Dendritic cell treated with granulocyte-macrophage colony-stimulating factor and Interleukin-4, amounts not matched to agents 40 ng/mL and 50 ng/mL, for 4 days (primary cell): Measurements from ENCODE around the gene MERTK.
A peak's percentile ranks its signal among the peaks of the same experiment; 100 is the strongest.

Source experiments
- H3K27ac Mint-ChIP-seq: one replicate; pipeline ENCODE4 v1.8.0; 2022; ENCODE audit warnings: mild to moderate bottlenecking, mixed read lengths
- H3K27me3 Mint-ChIP-seq: one replicate; pipeline ENCODE4 v1.8.0; 2022; ENCODE audit warnings: mild to moderate bottlenecking, mixed read lengths
- H3K36me3 Mint-ChIP-seq: one replicate; pipeline ENCODE4 v1.8.0; 2022; ENCODE audit warnings: low read depth, mixed read lengths
- H3K4me1 Mint-ChIP-seq: one replicate; pipeline ENCODE4 v1.8.0; 2022; ENCODE audit warnings: low read depth, mixed read lengths
- H3K4me3 Mint-ChIP-seq: one replicate; pipeline ENCODE4 v1.8.0; 2022; ENCODE audit warnings: mild to moderate bottlenecking, moderate library complexity, mixed read lengths
- H3K9me3 Mint-ChIP-seq: one replicate; pipeline ENCODE4 v1.8.0; 2022; ENCODE audit warnings: mixed read lengths
- intact Hi-C: fragments of 100-400 bp; cut with micrococcal nuclease; formaldehyde crosslinking; loops from one replicate; pipeline ENCODE4 v1.15.0; 2022

Gene MERTK

DNA sequence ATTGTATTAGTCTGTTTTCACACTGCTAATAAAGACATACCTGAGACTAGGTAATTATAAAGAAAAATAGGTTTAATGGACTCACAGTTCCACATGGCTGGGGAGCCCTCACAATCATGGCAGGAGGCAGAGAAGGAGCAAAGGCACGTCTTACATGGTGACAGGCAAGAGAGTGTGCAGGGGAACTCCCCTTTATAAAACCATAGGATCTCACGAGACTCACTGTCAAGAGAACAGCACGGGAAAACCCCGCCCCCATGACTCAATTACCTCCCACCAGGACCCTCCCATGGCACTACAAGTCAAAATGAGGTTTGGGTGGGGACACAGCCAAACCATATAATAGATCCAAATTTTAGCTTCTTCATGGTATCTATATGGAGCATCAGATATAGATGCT, 87.1 kb downstream of the MERTK start:
- intact Hi-C loops: loop anchor here (10.0 kb wide), 1 partner anchor 49 kb away; no protein-coding TSS in a partner anchor

DNA sequence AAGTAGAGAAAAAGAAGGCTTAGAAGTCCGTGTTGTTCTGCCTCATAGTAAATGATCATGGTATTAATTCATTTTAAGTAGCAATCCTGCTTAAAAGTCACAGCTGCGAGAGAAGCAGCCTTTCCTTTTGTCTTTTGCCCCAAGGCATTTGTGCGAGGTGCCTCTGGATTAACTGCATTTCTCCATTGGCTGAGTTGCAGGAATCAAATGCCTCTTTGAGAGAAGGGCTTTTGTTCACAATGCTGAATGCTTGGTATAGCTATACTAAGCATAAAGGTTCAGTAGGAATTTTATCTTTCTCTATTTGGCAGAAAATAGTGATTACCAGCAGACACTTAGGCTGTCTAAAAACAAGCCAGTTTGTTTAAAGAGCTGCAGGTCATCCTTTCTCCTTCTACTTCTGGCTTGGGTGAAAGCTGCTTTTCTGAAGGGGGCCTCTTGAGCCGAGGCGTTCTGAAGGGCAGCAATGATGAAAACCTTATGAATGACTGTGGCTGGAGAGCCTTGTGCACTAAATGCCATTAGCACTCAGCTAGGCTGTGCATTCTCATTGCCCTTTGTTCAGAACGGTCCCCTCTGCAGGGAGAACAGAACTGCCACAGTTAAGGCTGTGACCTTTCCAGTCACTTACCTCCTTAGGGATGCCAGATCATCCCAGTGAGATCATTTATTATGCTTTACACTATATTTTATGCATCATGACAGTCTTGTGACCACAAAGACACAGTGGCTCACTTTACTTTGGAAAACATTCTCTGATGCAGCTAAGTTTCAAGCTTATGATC, 87.9 kb downstream of the MERTK start:
- H3K4me3 Mint-ChIP-seq: no peak overlapping the region
- no peak overlapping the region for H3K27ac Mint-ChIP-seq
- no peaks in the 10 kb centered on the region for H3K9me3 Mint-ChIP-seq
- intact Hi-C loops: loop anchor here (10.0 kb wide), 1 partner anchor 48 kb away; no protein-coding TSS in a partner anchor
- H3K4me1 Mint-ChIP-seq: no peaks in the 10 kb centered on the region
- peaks cover 10% of the 10 kb centered on the region for H3K36me3 Mint-ChIP-seq
- H3K27me3 Mint-ChIP-seq: no peaks in the 10 kb centered on the region

More for the DNA sequence above, 87.1 kb downstream of the MERTK start:
- Mint-ChIP-seq H3K9me3 (no peaks in the 10 kb centered on the region), H3K4me3 (no peak overlapping the region), H3K27ac (no peak overlapping the region), H3K36me3 (peaks cover 10% of the 10 kb centered on the region), H3K4me1 (no peaks in the 10 kb centered on the region), H3K27me3 (no peaks in the 10 kb centered on the region)

DNA sequence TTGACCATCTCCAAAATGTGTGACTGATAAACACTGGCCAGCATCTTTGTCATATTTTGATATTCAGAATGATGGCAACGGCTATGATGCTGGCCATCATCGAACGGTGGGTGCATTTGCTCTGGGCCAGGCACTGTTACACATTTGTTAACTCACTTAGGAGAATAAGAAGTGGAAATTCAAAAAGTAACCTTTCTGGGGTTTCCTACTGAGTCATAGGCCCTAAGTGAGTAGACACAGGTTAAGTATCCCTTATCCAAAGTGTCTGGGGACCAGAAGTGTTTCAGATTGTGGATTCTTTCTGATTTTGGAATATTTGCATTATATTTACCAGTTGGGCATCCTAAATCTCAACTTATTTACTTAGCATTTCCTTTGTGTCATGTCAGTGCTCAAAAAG, 92.0 kb downstream of the MERTK start:
- intact Hi-C loops: no loop called here
- Mint-ChIP-seq H3K4me3 (no peak overlapping the region), H3K27me3 (no peaks in the 10 kb centered on the region), H3K27ac (no peak overlapping the region), H3K9me3 (no peaks in the 10 kb centered on the region), H3K4me1 (peaks cover 20% of the 10 kb centered on the region), H3K36me3 (no peaks in the 10 kb centered on the region)

DNA sequence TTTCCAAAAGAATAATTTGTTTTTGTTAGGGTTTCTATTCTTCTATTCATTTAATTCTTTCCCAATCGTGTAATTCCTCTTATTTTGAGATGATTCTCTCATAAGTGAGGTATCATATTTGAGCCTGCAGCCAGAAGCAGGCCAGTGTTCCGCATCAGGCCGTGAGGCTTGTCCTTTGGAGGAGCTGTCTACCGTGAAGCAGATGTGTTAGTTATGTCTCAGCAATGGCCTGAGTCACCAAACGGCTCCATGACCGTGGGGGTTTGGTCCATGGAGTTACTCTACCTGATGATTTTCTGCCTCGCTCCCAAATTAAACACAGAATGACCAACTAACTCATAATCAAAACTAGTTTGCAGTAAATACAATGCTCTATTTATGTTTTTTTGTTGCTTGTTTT, 92.4 kb downstream of the MERTK start:
- no peak overlapping the region for H3K4me3 Mint-ChIP-seq
- peaks cover 20% of the 10 kb centered on the region for H3K4me1 Mint-ChIP-seq
- peaks cover 2% of the 10 kb centered on the region for H3K27me3 Mint-ChIP-seq
- intact Hi-C loops: no loop called here
- no peak overlapping the region for H3K27ac Mint-ChIP-seq
- no peaks in the 10 kb centered on the region for H3K36me3 Mint-ChIP-seq
- H3K9me3 Mint-ChIP-seq: no peaks in the 10 kb centered on the region

DNA sequence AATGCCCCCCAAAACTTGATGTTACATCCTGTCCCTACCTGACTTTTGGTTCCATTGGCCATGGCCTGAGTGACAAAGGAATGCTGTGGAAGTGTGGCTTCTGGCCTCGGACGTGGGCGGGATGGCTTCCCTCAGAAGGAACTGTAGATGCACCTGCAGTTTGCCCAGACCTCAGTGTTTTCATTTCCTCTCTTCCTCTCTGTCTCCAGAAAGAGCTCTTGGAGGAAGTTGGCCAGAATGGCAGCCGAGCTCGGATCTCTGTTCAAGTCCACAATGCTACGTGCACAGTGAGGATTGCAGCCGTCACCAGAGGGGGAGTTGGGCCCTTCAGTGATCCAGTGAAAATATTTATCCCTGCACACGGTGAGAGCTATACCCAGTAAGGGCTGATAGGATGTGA, 95.6 kb downstream of the MERTK start:
- peak overlapping the region; percentile 4 for H3K4me3 Mint-ChIP-seq
- H3K36me3 Mint-ChIP-seq: peaks cover 6% of the 10 kb centered on the region
- intact Hi-C loops: no loop called here
- H3K27ac Mint-ChIP-seq: peak overlapping the region; percentile 45
- peaks cover 20% of the 10 kb centered on the region for H3K4me1 Mint-ChIP-seq
- H3K9me3 Mint-ChIP-seq: no peaks in the 10 kb centered on the region
- H3K27me3 Mint-ChIP-seq: peaks cover 2% of the 10 kb centered on the region

DNA sequence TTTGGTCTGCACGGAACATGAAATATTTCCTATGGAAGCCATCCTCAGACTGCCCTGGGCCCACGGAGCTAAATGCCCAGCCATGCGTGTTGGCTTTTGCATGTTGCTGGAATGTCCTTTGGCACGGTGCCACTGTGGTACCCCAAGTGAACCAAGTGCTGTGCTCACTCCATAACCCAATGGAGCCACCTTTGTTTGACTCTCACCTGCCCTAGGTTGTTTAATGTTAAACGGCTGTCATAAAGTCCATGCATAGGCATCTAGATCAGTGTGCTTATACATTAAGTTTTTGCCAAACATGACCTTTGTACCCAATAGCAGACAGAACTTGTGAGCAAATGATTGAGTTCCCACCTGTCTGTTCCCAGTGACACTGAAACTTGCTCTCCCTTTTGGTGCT, 96.7 kb downstream of the MERTK start:
- H3K36me3 Mint-ChIP-seq: peaks cover 6% of the 10 kb centered on the region
- intact Hi-C loops: no loop called here
- H3K4me1 Mint-ChIP-seq: peaks cover 27% of the 10 kb centered on the region
- H3K9me3 Mint-ChIP-seq: no peaks in the 10 kb centered on the region
- peaks cover 4% of the 10 kb centered on the region for H3K27me3 Mint-ChIP-seq
- H3K4me3 Mint-ChIP-seq: no peak overlapping the region
- H3K27ac Mint-ChIP-seq: no peak overlapping the region

DNA sequence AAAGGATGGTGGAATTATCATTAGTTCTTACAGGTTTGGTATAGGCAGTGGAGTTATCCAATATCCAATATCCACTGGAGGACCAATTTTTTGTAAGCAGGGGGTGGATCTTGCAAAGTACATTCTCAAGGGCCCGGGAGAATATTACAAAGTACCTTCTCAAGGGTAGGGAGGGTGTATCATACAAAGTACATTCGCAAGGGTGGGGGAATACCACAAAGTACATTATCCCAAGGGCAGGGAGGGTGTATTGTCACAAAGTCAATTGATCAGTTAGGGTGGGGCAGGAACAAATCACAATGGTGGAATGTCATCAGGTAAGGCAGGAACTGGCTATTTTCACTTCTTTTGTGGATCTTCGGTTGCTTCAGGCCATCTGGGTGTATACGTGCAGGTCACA, 101.4 kb downstream of the MERTK start:
- peaks cover 36% of the 10 kb centered on the region for H3K4me1 Mint-ChIP-seq
- no peaks in the 10 kb centered on the region for H3K9me3 Mint-ChIP-seq
- H3K4me3 Mint-ChIP-seq: no peak overlapping the region
- H3K27me3 Mint-ChIP-seq: peaks cover 6% of the 10 kb centered on the region
- H3K36me3 Mint-ChIP-seq: peaks cover 6% of the 10 kb centered on the region
- H3K27ac Mint-ChIP-seq: no peak overlapping the region
- intact Hi-C loops: loop anchor here (5.0 kb wide), 1 partner anchor 37 kb away; no protein-coding TSS in a partner anchor

DNA sequence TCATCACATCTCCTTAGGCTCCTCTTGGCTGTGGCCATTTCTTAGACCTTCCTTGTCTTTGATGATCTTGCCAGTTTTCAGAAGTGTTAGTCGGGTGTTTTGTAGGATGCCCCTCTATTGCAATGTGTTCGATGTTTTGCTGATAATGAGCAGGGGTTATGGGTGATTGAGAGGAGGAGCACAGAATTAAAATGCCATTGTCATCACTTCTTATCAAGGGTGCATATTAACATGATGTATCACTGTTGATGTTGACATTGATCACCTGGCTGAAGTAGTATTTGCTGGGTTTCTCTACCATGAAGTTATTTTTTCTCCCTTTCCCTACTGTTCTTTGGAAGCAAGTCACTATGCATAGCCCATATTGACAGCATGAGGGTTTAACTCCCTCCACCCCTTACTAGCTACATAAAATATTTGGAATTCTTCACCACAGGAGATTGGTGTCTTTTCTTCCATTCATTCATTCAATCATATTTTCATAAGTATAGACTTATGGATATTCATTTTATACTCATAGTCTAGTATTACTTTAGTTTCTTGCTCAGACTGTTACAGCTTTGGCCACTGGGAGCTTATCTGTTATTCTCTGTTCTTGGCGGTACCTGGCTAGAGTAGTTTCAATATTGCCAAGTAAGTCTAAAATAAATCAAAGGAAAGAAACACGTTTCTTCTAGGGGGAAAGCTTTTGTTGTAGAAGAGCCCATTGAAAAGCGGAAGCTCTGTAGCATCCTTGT, 102.2 kb downstream of the MERTK start:
- Mint-ChIP-seq H3K27me3 (peaks cover 6% of the 10 kb centered on the region), H3K36me3 (peaks cover 6% of the 10 kb centered on the region), H3K4me3 (no peak overlapping the region), H3K27ac (peak overlapping the region; percentile 53), H3K9me3 (no peaks in the 10 kb centered on the region), H3K4me1 (peaks cover 44% of the 10 kb centered on the region)
- intact Hi-C loops: loop anchor here (5.0 kb wide), 1 partner anchor 37 kb away; no protein-coding TSS in a partner anchor

DNA sequence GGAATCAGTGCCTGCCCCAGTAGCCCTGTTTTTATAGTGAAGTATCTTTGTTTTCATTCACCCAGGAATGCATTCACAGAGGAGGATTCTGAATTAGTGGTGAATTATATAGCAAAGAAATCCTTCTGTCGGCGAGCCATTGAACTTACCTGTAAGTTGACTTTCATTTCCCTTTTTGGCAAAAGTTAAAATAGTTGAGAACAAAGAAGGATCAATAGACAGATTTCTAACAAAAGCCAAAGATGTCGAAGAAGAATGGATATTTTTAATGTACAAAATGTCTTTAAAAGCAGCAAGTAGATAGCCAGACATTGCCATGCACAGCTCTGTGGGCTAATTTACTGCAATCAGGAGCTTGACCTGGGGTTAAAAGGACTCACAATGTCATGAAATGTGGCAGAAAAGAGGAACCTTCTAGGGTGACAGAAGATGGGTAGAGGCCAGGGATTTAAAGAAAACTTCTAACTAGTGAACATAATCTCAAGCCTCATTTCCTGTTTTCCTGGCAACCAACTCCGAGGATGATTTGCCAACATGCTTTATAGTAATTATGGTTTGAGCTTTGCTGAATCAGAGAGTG, 102.8 kb downstream of the MERTK start:
- Mint-ChIP-seq H3K4me3 (no peak overlapping the region), H3K36me3 (peaks cover 6% of the 10 kb centered on the region), H3K4me1 (peaks cover 50% of the 10 kb centered on the region), H3K27ac (peak overlapping the region; percentile 53), H3K9me3 (no peaks in the 10 kb centered on the region), H3K27me3 (peaks cover 4% of the 10 kb centered on the region)
- intact Hi-C loops: loop anchor here (5.0 kb wide), 1 partner anchor 36 kb away; no protein-coding TSS in a partner anchor

DNA sequence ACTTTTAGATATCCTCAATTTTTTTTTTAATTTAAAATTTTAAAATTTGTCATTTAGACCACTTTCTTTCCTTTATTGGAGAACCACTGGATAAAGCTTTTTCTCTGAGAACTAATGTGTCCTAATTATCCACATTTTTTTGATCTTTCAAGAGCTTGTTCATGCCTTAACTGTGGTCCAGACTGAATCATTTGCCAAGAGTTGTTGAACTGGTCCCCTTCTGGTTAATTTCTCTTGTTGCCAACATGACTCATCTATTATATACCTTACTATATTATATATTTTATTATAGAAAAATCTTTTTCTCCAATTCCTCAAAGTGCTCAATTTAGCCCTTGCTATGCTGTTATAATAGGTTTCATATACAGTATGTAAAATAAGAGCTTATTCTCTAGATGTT, 103.5 kb downstream of the MERTK start:
- Mint-ChIP-seq H3K9me3 (no peaks in the 10 kb centered on the region), H3K27ac (peak overlapping the region; percentile 53), H3K4me1 (peaks cover 50% of the 10 kb centered on the region), H3K36me3 (peaks cover 6% of the 10 kb centered on the region), H3K4me3 (no peak overlapping the region), H3K27me3 (peaks cover 4% of the 10 kb centered on the region)
- intact Hi-C loops: loop anchor here (5.0 kb wide), 1 partner anchor 35 kb away; no protein-coding TSS in a partner anchor

DNA sequence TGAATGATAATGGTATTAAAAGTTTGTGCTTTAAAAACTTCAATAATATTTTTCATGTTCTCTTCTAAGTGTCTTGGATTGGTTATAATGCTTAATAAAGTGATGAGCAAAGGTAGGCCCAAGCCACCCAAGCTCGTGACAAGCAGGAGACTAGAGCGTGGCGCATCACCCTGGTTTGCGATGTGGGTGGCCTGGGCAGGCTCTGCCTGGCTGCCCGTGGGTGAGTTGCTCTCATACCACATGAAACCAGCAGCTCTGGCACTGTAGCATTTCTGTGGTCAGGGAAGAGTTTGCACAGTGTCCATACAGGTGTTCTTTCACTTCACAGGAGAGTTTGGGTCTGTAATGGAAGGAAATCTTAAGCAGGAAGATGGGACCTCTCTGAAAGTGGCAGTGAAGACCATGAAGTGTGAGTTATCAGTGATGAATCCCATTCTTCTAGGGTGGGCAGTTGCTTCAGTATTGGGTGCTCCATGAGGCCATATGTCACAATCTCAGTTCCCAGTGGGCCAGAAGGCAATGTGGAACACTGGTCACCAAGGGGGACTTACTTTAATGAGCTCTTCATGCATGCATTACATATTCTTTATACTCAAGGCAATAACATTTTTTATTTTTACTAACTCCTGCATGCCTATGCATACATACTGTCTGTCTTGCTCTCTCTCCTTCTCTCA, 105.3 kb downstream of the MERTK start:
- Mint-ChIP-seq H3K27me3 (peaks cover 7% of the 10 kb centered on the region), H3K27ac (peak overlapping the region; percentile 83), H3K4me1 (peaks cover 63% of the 10 kb centered on the region), H3K9me3 (no peaks in the 10 kb centered on the region), H3K36me3 (no peaks in the 10 kb centered on the region), H3K4me3 (no peak overlapping the region)
- intact Hi-C loops: loop anchor here (5.0 kb wide), 1 partner anchor 34 kb away; no protein-coding TSS in a partner anchor

DNA sequence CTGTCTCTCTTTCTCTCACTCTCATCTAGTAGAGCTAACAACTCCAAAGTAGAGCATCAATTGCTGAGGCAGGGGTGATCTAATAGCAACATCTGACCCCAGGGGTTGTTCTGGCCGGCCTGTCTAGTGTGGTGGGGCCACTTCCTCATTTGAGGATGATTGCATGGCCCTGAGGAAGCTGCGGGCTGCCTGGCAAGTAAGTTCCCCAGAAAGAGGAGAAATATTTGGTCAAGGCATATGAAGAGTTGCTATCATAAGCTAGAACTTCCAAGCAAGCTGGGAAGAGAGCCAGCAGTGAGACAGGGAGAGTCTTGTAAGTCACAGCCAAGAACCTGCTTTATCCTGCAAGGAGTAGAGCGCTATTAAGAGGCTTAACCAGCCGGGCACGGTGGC, 105.8 kb downstream of the MERTK start:
- H3K27ac Mint-ChIP-seq: peak overlapping the region; percentile 83

DNA sequence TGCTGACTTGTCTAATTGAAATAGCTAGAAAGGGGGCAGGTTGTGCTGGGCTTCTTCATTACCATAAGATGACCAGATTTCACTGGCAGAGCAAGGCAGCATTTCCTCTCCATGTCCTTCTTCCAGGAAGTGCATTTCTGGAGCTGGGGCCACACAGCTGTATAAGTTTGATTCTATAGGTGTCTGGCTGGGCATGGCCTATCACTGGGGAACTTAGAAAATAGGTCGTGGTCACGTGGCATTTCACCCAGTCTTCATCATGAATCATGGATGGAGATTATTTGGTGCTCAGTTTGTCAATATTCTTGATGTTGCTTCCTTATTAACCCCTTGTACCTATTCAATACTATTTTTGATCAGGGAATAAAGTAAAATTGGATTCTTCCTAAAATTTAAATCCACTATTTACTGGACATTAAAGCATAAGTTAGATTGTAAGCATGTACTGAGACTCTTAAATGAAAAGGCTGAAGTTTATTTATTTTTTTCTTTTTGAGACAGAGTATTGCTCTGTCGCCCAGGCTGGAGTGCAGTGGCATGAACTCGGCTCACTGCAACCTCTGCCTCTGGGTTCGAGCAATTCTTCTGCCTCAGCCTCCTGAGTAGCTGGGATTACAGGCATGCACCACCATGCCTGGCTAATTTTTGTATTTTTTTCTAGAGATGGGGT, 107.1 kb downstream of the MERTK start:
- peak overlapping the region; percentile 37 for H3K27ac Mint-ChIP-seq
- intact Hi-C loops: no loop called here
- no peaks in the 10 kb centered on the region for H3K36me3 Mint-ChIP-seq
- H3K27me3 Mint-ChIP-seq: peaks cover 3% of the 10 kb centered on the region
- H3K4me1 Mint-ChIP-seq: peaks cover 57% of the 10 kb centered on the region
- no peak overlapping the region for H3K4me3 Mint-ChIP-seq
- no peaks in the 10 kb centered on the region for H3K9me3 Mint-ChIP-seq

More for the DNA sequence above, 105.8 kb downstream of the MERTK start:
- intact Hi-C loops: loop anchor here (5.0 kb wide), 1 partner anchor 33 kb away; no protein-coding TSS in a partner anchor
- no peaks in the 10 kb centered on the region for H3K36me3 Mint-ChIP-seq
- H3K27me3 Mint-ChIP-seq: peaks cover 7% of the 10 kb centered on the region
- H3K4me1 Mint-ChIP-seq: peaks cover 63% of the 10 kb centered on the region
- H3K9me3 Mint-ChIP-seq: no peaks in the 10 kb centered on the region
- peak overlapping the region; percentile 30 for H3K4me3 Mint-ChIP-seq
